PC-3 (cell line): ENCODE data around the gene SLC35F1.

Experiments
- EZH2 ChIP-seq: fragments of 300-600 bp; sonication (generic); IDR thresholded peaks from one replicate; pipeline ENCODE4 v1.6.1; 2017; ENCODE audit warnings: antibody characterized with exemption, mild to moderate bottlenecking, low read length; ENCODE audit not compliant: unreplicated experiment
- TF ChIP-seq, protein P1 (sequence below): fragments of 300-600 bp; sonication (generic); conservative IDR thresholded peaks from 2 replicates; pipeline ENCODE4 v1.5.1; 2017; ENCODE audit warnings: antibody characterized with exemption, low read depth, mild to moderate bottlenecking, low read length

DNA sequence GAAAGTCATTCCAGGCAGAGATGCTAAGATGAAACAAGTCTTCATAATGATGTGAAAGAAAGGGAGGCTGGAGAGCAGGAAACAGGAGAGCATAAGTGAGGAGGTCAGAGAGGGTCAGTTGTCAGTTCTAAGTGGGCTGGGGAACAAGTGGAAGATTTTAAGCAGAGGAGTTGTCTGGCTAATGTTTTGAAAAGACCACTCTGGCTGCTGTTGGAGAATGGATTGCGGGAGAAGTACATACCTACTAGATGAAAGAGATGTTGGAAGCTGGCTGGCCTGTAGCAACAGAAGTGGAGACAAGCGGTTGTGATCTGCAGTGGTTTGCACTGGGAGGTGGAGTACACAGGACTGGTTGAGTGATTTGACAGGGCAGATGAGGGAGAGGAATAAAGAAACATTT lies 10.1 kb downstream of the SLC35F1 start:
- TF ChIP-seq, protein P1, sequence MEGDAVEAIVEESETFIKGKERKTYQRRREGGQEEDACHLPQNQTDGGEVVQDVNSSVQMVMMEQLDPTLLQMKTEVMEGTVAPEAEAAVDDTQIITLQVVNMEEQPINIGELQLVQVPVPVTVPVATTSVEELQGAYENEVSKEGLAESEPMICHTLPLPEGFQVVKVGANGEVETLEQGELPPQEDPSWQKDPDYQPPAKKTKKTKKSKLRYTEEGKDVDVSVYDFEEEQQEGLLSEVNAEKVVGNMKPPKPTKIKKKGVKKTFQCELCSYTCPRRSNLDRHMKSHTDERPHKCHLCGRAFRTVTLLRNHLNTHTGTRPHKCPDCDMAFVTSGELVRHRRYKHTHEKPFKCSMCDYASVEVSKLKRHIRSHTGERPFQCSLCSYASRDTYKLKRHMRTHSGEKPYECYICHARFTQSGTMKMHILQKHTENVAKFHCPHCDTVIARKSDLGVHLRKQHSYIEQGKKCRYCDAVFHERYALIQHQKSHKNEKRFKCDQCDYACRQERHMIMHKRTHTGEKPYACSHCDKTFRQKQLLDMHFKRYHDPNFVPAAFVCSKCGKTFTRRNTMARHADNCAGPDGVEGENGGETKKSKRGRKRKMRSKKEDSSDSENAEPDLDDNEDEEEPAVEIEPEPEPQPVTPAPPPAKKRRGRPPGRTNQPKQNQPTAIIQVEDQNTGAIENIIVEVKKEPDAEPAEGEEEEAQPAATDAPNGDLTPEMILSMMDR: no peak
- TF ChIP-seq EZH2: no peak
